H7 (cell line): ENCODE measurements around the gene CCSER1. TPM values are rescaled to one million over a fixed set of nuclear protein-coding genes. Genes with fewer than 3 reads are reported as not detected.

Source experiments
- DNase-seq: peaks from one replicate; pipeline ENCODE4 v3.0.0; 2012
- H3K27me3 ChIP-seq: 2 replicates; pipeline ENCODE4 v1.6.0; 2011; ENCODE audit warnings: mild to moderate bottlenecking, low read length; ENCODE audit not compliant: control insufficient read depth, insufficient read depth
- H3K36me3 ChIP-seq: replicated peaks from 2 replicates; pipeline ENCODE4 v1.5.1; 2011; ENCODE audit warnings: low read length; ENCODE audit not compliant: control insufficient read depth, insufficient read depth
- H3K4me3 ChIP-seq: 2 replicates; pipeline ENCODE4 v1.5.1; 2011; ENCODE audit warnings: low read depth, mild to moderate bottlenecking, control low read depth, low read length, moderate library complexity; ENCODE audit not compliant: insufficient read depth
- total RNA-seq: library from RNA; depleted of rRNA; stranded (reverse); fragments of >200 nt; shearing (Covaris generic); gene quantifications from 2 replicates; pipeline ENCODE4 v1.2.3, GENCODE V29; 2014

The CCSER1 gene
- total RNA-seq, 1 experiment from 2014 or later: 1.1 TPM

GRCh38 chr4:90159193-90159592 is 32.0 kb downstream of the CCSER1 start:
- Histone ChIP-seq H3K27me3 (no peaks in the 10 kb centered on the region), H3K4me3 (no peak overlapping the region), H3K36me3 (no peaks in the 10 kb centered on the region)
- DNase-seq: no peak

GRCh38 chr4:90160044-90160443 is 32.9 kb downstream of the CCSER1 start:
- no peak for DNase-seq

GRCh38 chr4:90162566-90162965 is 35.4 kb downstream of the CCSER1 start:
- Histone ChIP-seq H3K27me3 (no peaks in the 10 kb centered on the region), H3K4me3 (no peak overlapping the region), H3K36me3 (no peaks in the 10 kb centered on the region)
- no peak for DNase-seq

More at GRCh38 chr4:90160044-90160443, 32.9 kb downstream of the CCSER1 start:
- H3K4me3 ChIP-seq: no peak overlapping the region
- H3K36me3 ChIP-seq: no peaks in the 10 kb centered on the region
- H3K27me3 ChIP-seq: no peaks in the 10 kb centered on the region

GRCh38 chr4:90163872-90164271 is 36.7 kb downstream of the CCSER1 start:
- H3K27me3 ChIP-seq: no peaks in the 10 kb centered on the region
- no peaks in the 10 kb centered on the region for H3K36me3 ChIP-seq
- no peak for DNase-seq
- H3K4me3 ChIP-seq: no peak overlapping the region

- H3K27me3 ChIP-seq: no peaks in the 10 kb centered on the region
- H3K4me3 ChIP-seq: no peak overlapping the region
- no peak for DNase-seq
- no peaks in the 10 kb centered on the region for H3K36me3 ChIP-seq
Measured at GRCh38 chr4:90165883-90166282, 38.7 kb downstream of the CCSER1 start.

GRCh38 chr4:90171491-90171890 is 44.3 kb downstream of the CCSER1 start:
- Histone ChIP-seq H3K4me3 (no peak overlapping the region), H3K36me3 (no peaks in the 10 kb centered on the region), H3K27me3 (no peaks in the 10 kb centered on the region)
- no peak for DNase-seq

- no peaks in the 10 kb centered on the region for H3K36me3 ChIP-seq
Measured at GRCh38 chr4:90174621-90175023, 47.4 kb downstream of the CCSER1 start.

GRCh38 chr4:90181644-90182043 is 54.5 kb downstream of the CCSER1 start:
- H3K27me3 ChIP-seq: no peaks in the 10 kb centered on the region
- H3K36me3 ChIP-seq: no peaks in the 10 kb centered on the region
- no peak overlapping the region for H3K4me3 ChIP-seq
- DNase-seq: no peak

More at GRCh38 chr4:90174621-90175023, 47.4 kb downstream of the CCSER1 start:
- no peaks in the 10 kb centered on the region for H3K27me3 ChIP-seq
- H3K4me3 ChIP-seq: no peak overlapping the region
- DNase-seq: no peak

- no peaks in the 10 kb centered on the region for H3K36me3 ChIP-seq
- DNase-seq: no peak
- H3K27me3 ChIP-seq: no peaks in the 10 kb centered on the region
- H3K4me3 ChIP-seq: no peak overlapping the region
Measured at GRCh38 chr4:90183254-90183653, 56.1 kb downstream of the CCSER1 start.

- no peak overlapping the region for H3K4me3 ChIP-seq
- no peak for DNase-seq
- no peaks in the 10 kb centered on the region for H3K36me3 ChIP-seq
Measured at GRCh38 chr4:90184560-90184959, 57.4 kb downstream of the CCSER1 start.

GRCh38 chr4:90185416-90185815 is 58.2 kb downstream of the CCSER1 start:
- H3K36me3 ChIP-seq: no peaks in the 10 kb centered on the region
- DNase-seq: no peak

More at GRCh38 chr4:90184560-90184959, 57.4 kb downstream of the CCSER1 start:
- H3K27me3 ChIP-seq: no peaks in the 10 kb centered on the region

GRCh38 chr4:90186229-90186628 is 59.0 kb downstream of the CCSER1 start:
- no peak for DNase-seq
- Histone ChIP-seq H3K36me3 (no peaks in the 10 kb centered on the region), H3K27me3 (no peaks in the 10 kb centered on the region), H3K4me3 (no peak overlapping the region)

More at GRCh38 chr4:90185416-90185815, 58.2 kb downstream of the CCSER1 start:
- Histone ChIP-seq H3K27me3 (no peaks in the 10 kb centered on the region), H3K4me3 (no peak overlapping the region)

GRCh38 chr4:90187148-90187884 is 60.1 kb downstream of the CCSER1 start:
- Histone ChIP-seq H3K4me3 (no peak overlapping the region), H3K36me3 (no peaks in the 10 kb centered on the region), H3K27me3 (no peaks in the 10 kb centered on the region)
- DNase-seq: no peak

GRCh38 chr4:90189178-90189577 is 62.0 kb downstream of the CCSER1 start:
- no peak for DNase-seq
- H3K4me3 ChIP-seq: no peak overlapping the region
- no peaks in the 10 kb centered on the region for H3K36me3 ChIP-seq
- no peaks in the 10 kb centered on the region for H3K27me3 ChIP-seq

GRCh38 chr4:90189946-90190345 is 62.8 kb downstream of the CCSER1 start:
- no peaks in the 10 kb centered on the region for H3K27me3 ChIP-seq
- no peaks in the 10 kb centered on the region for H3K36me3 ChIP-seq
- no peak overlapping the region for H3K4me3 ChIP-seq
- no peak for DNase-seq
